OCI-LY1 (cell line): ENCODE measurements around the gene NSG1.
"Not testable (repeated sequence)": the region's sequence is repeated elsewhere in the genome, so short reads cannot be mapped to it uniquely, and the experiment has no call there.

Experiments
- EZH2 ChIP-seq: fragments of 200-600 bp; sonication (generic), shearing (Covaris generic); IDR thresholded peaks from 2 replicates; pipeline ENCODE4 v1.8.0; 2017; ENCODE audit warnings: borderline replicate concordance, mixed run types, mild to moderate bottlenecking, antibody characterized with exemption, low read length, moderate library complexity, mixed read lengths
- TF ChIP-seq, protein P1 (sequence below): fragments of 200-600 bp; sonication (generic), shearing (Covaris generic); IDR thresholded peaks from 2 replicates; pipeline ENCODE4 v1.5.1; 2017; ENCODE audit warnings: mild to moderate bottlenecking, antibody characterized with exemption, low read length, moderate library complexity, mixed read lengths

DNA sequence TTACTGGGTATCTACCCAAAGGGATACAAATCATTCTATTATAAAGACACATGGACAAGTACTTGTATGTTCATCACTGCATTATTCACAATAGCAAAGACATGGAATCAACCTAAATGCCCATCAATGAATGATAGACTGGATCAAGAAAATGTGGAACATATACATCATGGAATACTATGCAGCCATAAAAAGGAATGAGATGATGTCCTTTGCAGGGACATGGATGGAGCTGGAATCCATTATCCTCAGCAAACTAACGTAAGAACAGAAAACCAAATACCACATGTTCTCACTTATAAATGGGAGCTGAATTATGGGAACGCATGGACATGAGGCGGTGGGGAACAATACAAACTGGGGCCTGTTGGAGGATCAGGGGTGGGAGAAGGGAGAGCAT, 78.3 kb downstream of the NSG1 start:
- TF ChIP-seq EZH2 = not testable (repeated sequence)
- TF ChIP-seq, protein P1, sequence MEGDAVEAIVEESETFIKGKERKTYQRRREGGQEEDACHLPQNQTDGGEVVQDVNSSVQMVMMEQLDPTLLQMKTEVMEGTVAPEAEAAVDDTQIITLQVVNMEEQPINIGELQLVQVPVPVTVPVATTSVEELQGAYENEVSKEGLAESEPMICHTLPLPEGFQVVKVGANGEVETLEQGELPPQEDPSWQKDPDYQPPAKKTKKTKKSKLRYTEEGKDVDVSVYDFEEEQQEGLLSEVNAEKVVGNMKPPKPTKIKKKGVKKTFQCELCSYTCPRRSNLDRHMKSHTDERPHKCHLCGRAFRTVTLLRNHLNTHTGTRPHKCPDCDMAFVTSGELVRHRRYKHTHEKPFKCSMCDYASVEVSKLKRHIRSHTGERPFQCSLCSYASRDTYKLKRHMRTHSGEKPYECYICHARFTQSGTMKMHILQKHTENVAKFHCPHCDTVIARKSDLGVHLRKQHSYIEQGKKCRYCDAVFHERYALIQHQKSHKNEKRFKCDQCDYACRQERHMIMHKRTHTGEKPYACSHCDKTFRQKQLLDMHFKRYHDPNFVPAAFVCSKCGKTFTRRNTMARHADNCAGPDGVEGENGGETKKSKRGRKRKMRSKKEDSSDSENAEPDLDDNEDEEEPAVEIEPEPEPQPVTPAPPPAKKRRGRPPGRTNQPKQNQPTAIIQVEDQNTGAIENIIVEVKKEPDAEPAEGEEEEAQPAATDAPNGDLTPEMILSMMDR = not testable (repeated sequence)
